ENCODE data around the gene DEPDC7. TPM values are rescaled to one million over a fixed set of nuclear protein-coding genes. Genes with fewer than 3 reads are reported as not detected.

Gene DEPDC7
- 4.4 TPM in 2 replicates for total RNA-seq (2021)
- long read RNA-seq, transcript DEPDC7-201 (9 exons, 1,755 nt) = major isoform, 33 of 33 reads
- long read RNA-seq, partial matches to known transcripts = 0 of 33 reads
- long read RNA-seq, other reads (novel, unspliced or antisense) = 0 of 33 reads

GRCh38 chr11:33015621-33016551, at the start of gene DEPDC7:
TSS of gene DEPDC7 (plus strand) at chr11:33015878. CDS start at chr11:33015956, 78 bp downstream.
- Histone ChIP-seq H4K91ac (ENCODE audit: insufficient read length, low read depth, low read length) (no peak within 1 kb of the TSS), H2BK5ac (ENCODE audit: insufficient read length, low read length) (no peak within 1 kb of the TSS), H2BK120ac (ENCODE audit: low read depth, low read length, poor library complexity, severe bottlenecking) (no peak within 1 kb of the TSS), H3K4ac (ENCODE audit: low read depth, low read length) (no peak within 1 kb of the TSS), H3K79me1 (ENCODE audit: insufficient read depth, low read depth, low read length, poor library complexity, severe bottlenecking) (no peaks in the 10 kb centered on the region), H2BK15ac (ENCODE audit: low read depth, low read length) (no peak within 1 kb of the TSS), H3K27me3 (ENCODE audit: insufficient read depth, low read length) (no peaks in the 10 kb centered on the region), H3K56ac (ENCODE audit: insufficient read length, low read depth, low read length) (no peak within 1 kb of the TSS), H3K4me2 (ENCODE audit: insufficient read depth, insufficient read length, low read length) (peak within 1 kb of the TSS; percentile 68), H2AFZ (ENCODE audit: low read length) (peak within 1 kb of the TSS; percentile 46), H4K5ac (ENCODE audit: insufficient read length, low read depth, low read length) (no peak within 1 kb of the TSS), H3K14ac (ENCODE audit: insufficient read depth, low read length) (0 out of 2 replicates have a peak within 1 kb of the TSS, but pooled peaks have one; percentile 39), H4K20me1 (ENCODE audit: control insufficient read depth, insufficient read depth, insufficient read length) (no peaks in the 10 kb centered on the region), H4K8ac (replicated peaks; ENCODE audit: insufficient read length, low read depth, low read length) (no peak within 1 kb of the TSS), H3K23me2 (ENCODE audit: insufficient read length, low read depth, low read length, poor library complexity, severe bottlenecking) (peaks cover 7% of the 10 kb centered on the region), H2BK20ac (ENCODE audit: low read depth, low read length, poor library complexity, severe bottlenecking) (no peak within 1 kb of the TSS), H2AK5ac (ENCODE audit: insufficient read length, low read length) (no peak within 1 kb of the TSS), H3K4me1 (ENCODE audit: insufficient read depth, low read length) (peaks cover 2% of the 10 kb centered on the region; the same call in 1 of the 2 replicates), H2BK12ac (ENCODE audit: insufficient read length, low read depth, low read length) (no peak within 1 kb of the TSS), H3K9me3 (ENCODE audit: control insufficient read depth, low read depth, low read length) (no peaks in the 10 kb centered on the region), H3K18ac (ENCODE audit: insufficient read length, low read depth, low read length) (no peak within 1 kb of the TSS), H3K23ac (ENCODE audit: insufficient read length, low read depth, low read length) (no peak within 1 kb of the TSS), H3K79me2 (ENCODE audit: insufficient read depth, low read length) (no peaks in the 10 kb centered on the region), H3T11ph (ENCODE audit: low read length) (no peak within 1 kb of the TSS), H3K27ac (ENCODE audit: insufficient read length, low read depth, low read length) (no peak within 1 kb of the TSS), H3K9ac (ENCODE audit: extremely low read depth, insufficient read length, low read length) (peak within 1 kb of the TSS; percentile 18)
- TF ChIP-seq CTCF (conservative IDR thresholded peaks at IDR 0.05) = no peak
- Mint-ChIP-seq H3K27ac (no peak within 1 kb of the TSS), H3K9me3 (no peaks in the 10 kb centered on the region), H3K4me3 (peak within 1 kb of the TSS; percentile 73 to 87), H3K36me3 (ENCODE audit: insufficient read depth in 1 of 3, low read depth in 3 of 3) (no peaks in the 10 kb centered on the region), H3K4me1 (peaks cover 16 to 20% of the 10 kb centered on the region in 2 experiments), H3K27me3 (ENCODE audit: low read depth) (peaks cover 28% of the 10 kb centered on the region)
- WGBS (ENCODE audit: extremely low coverage, insufficient read length, low lambda C conversion rate) = no CpG with 5 or more reads among the region's 89 CpGs
- DNase-seq = peak; percentile 95

All from H9 (cell line).